B cell (primary cell): ENCODE results near the gene RPS19. TPM values are rescaled to one million over a fixed set of nuclear protein-coding genes. Genes with fewer than 3 reads are reported as not detected.

Experiments used
- ATAC-seq: fragments of 200-7000 bp; cut with Tn5 transposase; one replicate; pipeline ENCODE4 v1.10.0; 2021; ENCODE audit warnings: low read depth, mild to moderate bottlenecking, moderate number of reproducible peaks, moderate library complexity
- CTCF ChIA-PET: fragments of 350-600 bp; sonication (Branson Sonifier 250); formaldehyde crosslinking; loops from one replicate; lab custom pipeline; 2021; ENCODE audit warnings: antibody characterized with exemption, inconsistent platforms; lab: Charles Lee
- POLR2A ChIA-PET: fragments of 350-600 bp; sonication (Branson Sonifier 250); formaldehyde crosslinking; loops from one replicate; lab custom pipeline; 2021; ENCODE audit warnings: antibody characterized with exemption; lab: Charles Lee
- DNase-seq: peaks from one replicate; pipeline ENCODE4 v3.0.0; 2013
- H2AFZ ChIP-seq: 2 replicates; pipeline ENCODE4 v1.6.1; 2012; ENCODE audit warnings: mild to moderate bottlenecking, low read depth, low read length; ENCODE audit not compliant: insufficient read depth, poor library complexity, severe bottlenecking
- H3K27ac ChIP-seq, 2 donors: 1 replicate in 1 of 2; 2 replicates in 1 of 2; pipeline ENCODE4 v1.5.1; 2012 to 2013; ENCODE audit warnings: low read length in 2 of 2, mild to moderate bottlenecking in 2 of 2, moderate library complexity in 1 of 2
- H3K27me3 ChIP-seq, 4 experiments: fragments of 200-600 bp in 1 of 4; sonication (generic) in 1 of 4; replicated peaks in 1 of 4; 1 replicate in 2 of 4; 2 replicates in 2 of 4; pipeline versions ENCODE4 v1.6.1 to v1.7.0; 2013 to 2016; ENCODE audit warnings: low read length in 3 of 4, mild to moderate bottlenecking in 2 of 4, mixed read lengths in 1 of 4, moderate library complexity in 1 of 4; ENCODE audit not compliant: insufficient read depth in 4 of 4, control insufficient read depth in 3 of 4; ENCODE audit errors: control extremely low read depth in 1 of 4
- H3K36me3 ChIP-seq, 2 experiments: replicated peaks in 1 of 2; 1 replicate in 1 of 2; 2 replicates in 1 of 2; pipeline versions ENCODE4 v1.6.1 to v1.7.1; 2013; ENCODE audit warnings: low read length in 1 of 2; ENCODE audit not compliant: insufficient read depth in 2 of 2, control insufficient read depth in 1 of 2; ENCODE audit errors: control extremely low read depth in 1 of 2, extremely low read depth in 1 of 2
- H3K4me1 ChIP-seq, 2 donors: fragments of 200-600 bp in 1 of 2; sonication (generic) in 1 of 2; 1 replicate in 1 of 2; 2 replicates in 1 of 2; pipeline versions ENCODE4 v1.5.1 to v1.6.1; 2013 to 2017; ENCODE audit warnings: low read length in 2 of 2; ENCODE audit not compliant: control insufficient read depth in 2 of 2, insufficient read depth in 2 of 2
- H3K4me2 ChIP-seq: replicated peaks from 2 replicates; pipeline ENCODE3; 2012; ENCODE audit warnings: mild to moderate bottlenecking, low read depth, low read length; ENCODE audit not compliant: poor library complexity, severe bottlenecking
- H3K4me3 ChIP-seq, 5 experiments: fragments of 200-600 bp in 1 of 5; sonication (generic) in 1 of 5; 1 replicate in 3 of 5; 2 replicates in 2 of 5; pipeline versions ENCODE4 v1.5.1 to v1.7.0; 2011 to 2016; ENCODE audit warnings: low read length in 4 of 5, mild to moderate bottlenecking in 4 of 5, low read depth in 2 of 5, control low read depth in 1 of 5, moderate library complexity in 1 of 5; ENCODE audit not compliant: insufficient read depth in 1 of 5; ENCODE audit errors: control extremely low read depth in 1 of 5, extremely low read depth in 1 of 5
- H3K79me2 ChIP-seq: fragments of 200-600 bp; sonication (generic); one replicate; pipeline ENCODE4 v1.6.0; 2016; ENCODE audit warnings: low read length; ENCODE audit not compliant: control insufficient read depth, insufficient read depth
- H3K9ac ChIP-seq: fragments of 200-600 bp; sonication (generic); 2 replicates; pipeline ENCODE4 v1.6.1; 2017; ENCODE audit warnings: mild to moderate bottlenecking, low read length, moderate library complexity
- H3K9me3 ChIP-seq, 3 donors: one replicate each; pipeline versions ENCODE4 v1.6.1 to v1.7.1; 2013; ENCODE audit warnings: low read length in 2 of 3; ENCODE audit not compliant: control insufficient read depth in 2 of 3, insufficient read depth in 1 of 3; ENCODE audit errors: control extremely low read depth in 1 of 3
- H4K20me1 ChIP-seq: 2 replicates; pipeline ENCODE4 v1.6.0; 2012; ENCODE audit warnings: mild to moderate bottlenecking, low read length; ENCODE audit not compliant: insufficient read depth, control insufficient read depth, poor library complexity, severe bottlenecking
- H3K27ac Mint-ChIP-seq: one replicate; pipeline ENCODE4 v1.8.0; 2021; ENCODE audit warnings: mixed read lengths
- H3K27me3 Mint-ChIP-seq: one replicate; pipeline ENCODE4 v1.8.0; 2021; ENCODE audit warnings: mixed read lengths
- H3K4me1 Mint-ChIP-seq: one replicate; pipeline ENCODE4 v1.8.0; 2021; ENCODE audit warnings: mixed read lengths
- H3K4me3 Mint-ChIP-seq: one replicate; pipeline ENCODE4 v1.8.0; 2021; ENCODE audit warnings: mixed read lengths
- H3K9me3 Mint-ChIP-seq: one replicate; pipeline ENCODE4 v1.8.0; 2022; ENCODE audit warnings: mixed read lengths; ENCODE audit not compliant: insufficient read depth
- CTCF ChIP-seq: fragments of 200-600 bp; IDR thresholded peaks from one replicate; pipeline ENCODE4 v1.8.0; 2022; ENCODE audit warnings: antibody characterized with exemption, mild to moderate bottlenecking
- EZH2 ChIP-seq: IDR thresholded peaks from 2 replicates; pipeline ENCODE4 v1.6.1; 2012; ENCODE audit warnings: borderline replicate concordance, low read depth, mild to moderate bottlenecking, moderate library complexity, low read length; ENCODE audit not compliant: insufficient read depth, poor library complexity, severe bottlenecking
- WGBS: methylation state at CpG from one replicate; pipeline ENCODE4 v1.1.5; 2013; ENCODE audit warnings: missing lambda C conversion rate; ENCODE audit not compliant: insufficient coverage; 5-methylcytosine and 5-hydroxymethylcytosine counted together
- intact Hi-C: fragments of 100-400 bp; cut with micrococcal nuclease; formaldehyde crosslinking; loops from one replicate; pipeline ENCODE4 v1.10.0; 2022
- polyA plus RNA-seq: library from polyadenylated mRNA; depleted of rRNA; stranded (reverse); fragments of >200 nt; gene quantifications from 2 replicates; pipeline ENCODE4 v1.2.3, GENCODE V29; 2012
- total RNA-seq, 2 donors: library from RNA; stranded (reverse); fragments of 120-200 nt in 1 of 2; gene quantifications; 1 replicate in 1 of 2; 2 replicates in 1 of 2; pipeline versions ENCODE4 v1.2.3 to v1.2.4, GENCODE V29; 2013 to 2022

Gene RPS19
- total and polyA plus RNA-seq, 2 donors (not counting 1 experiment from before 2014, with no cell fraction given), result 3,322 to 9,144 TPM

- intact Hi-C loops, result no loop called here
- CTCF ChIA-PET, result interaction anchor here (1.2 to 1.8 kb wide), 2 partner anchors 8 to 16 kb away, joined by 3 to 4 read pairs; no protein-coding TSS in a partner anchor
- DNase-seq (no peak), ATAC-seq (no peak)
- peaks cover 4% of the 10 kb centered on the region for H3K27me3 Mint-ChIP-seq
- 64% methylated on average over 3 of the region's 4 CpGs for WGBS
- H3K9me3 Mint-ChIP-seq, result no peaks in the 10 kb centered on the region
- Histone ChIP-seq H2AFZ (no peak overlapping the region), H3K9me3 (no peaks in the 10 kb centered on the region), H3K27me3 (no peaks in the 10 kb centered on the region), H3K9ac (no peak overlapping the region), H3K79me2 (no peaks in the 10 kb centered on the region), H3K4me2 (no peak overlapping the region), H3K27ac (no peak overlapping the region), H3K4me3 (no peak overlapping the region), H4K20me1 (no peaks in the 10 kb centered on the region), H3K36me3 (no peaks in the 10 kb centered on the region), H3K4me1 (no peaks in the 10 kb centered on the region)
- TF ChIP-seq CTCF (no peak), EZH2 (no peak)
- no peak overlapping the region for H3K27ac Mint-ChIP-seq
- POLR2A ChIA-PET, result interaction anchor here (0.6 kb wide), 1 partner anchor 19 kb away, joined by 4 read pairs; no protein-coding TSS in a partner anchor
- no peak overlapping the region for H3K4me3 Mint-ChIP-seq
- H3K4me1 Mint-ChIP-seq, result no peaks in the 10 kb centered on the region
Observed at GRCh38 chr19:41851456-41851855, 8.6 kb upstream of the RPS19 start.

GRCh38 chr19:41853344-41853743 lies 6.7 kb upstream of the RPS19 start:
- WGBS, result 57% methylated on average over 1 of the region's 2 CpGs
- ATAC-seq (no peak), DNase-seq (no peak)
- Histone ChIP-seq H3K27ac (no peak overlapping the region), H3K9me3 (no peaks in the 10 kb centered on the region), H3K36me3 (no peaks in the 10 kb centered on the region), H3K4me3 (no peak overlapping the region), H3K4me1 (no peaks in the 10 kb centered on the region), H3K27me3 (no peaks in the 10 kb centered on the region), H3K4me2 (no peak overlapping the region), H3K9ac (no peak overlapping the region), H4K20me1 (no peaks in the 10 kb centered on the region), H3K79me2 (no peaks in the 10 kb centered on the region), H2AFZ (no peak overlapping the region)
- Mint-ChIP-seq H3K4me3 (no peak overlapping the region), H3K9me3 (no peaks in the 10 kb centered on the region), H3K27me3 (peaks cover 4% of the 10 kb centered on the region), H3K4me1 (no peaks in the 10 kb centered on the region), H3K27ac (no peak overlapping the region)
- intact Hi-C loops, result no loop called here
- ChIA-PET CTCF (interaction anchor here (1.0 to 2.2 kb wide), 4 partner anchors 17 to 176 kb away, joined by 3 to 10 read pairs (median 3); no protein-coding TSS in a partner anchor), POLR2A (no interaction called here)
- TF ChIP-seq EZH2 (no peak), CTCF (no peak)
